ENCODE data around the gene BCLAF1. TPM values are rescaled to one million over a fixed set of nuclear protein-coding genes. Genes with fewer than 3 reads are reported as not detected.

BCLAF1 gene
- total RNA-seq, 4 donors from 2014 or later: 88.7 to 495 (median 174) TPM

- Histone ChIP-seq H3K9me3 (no peaks in the 10 kb centered on the region), H3K4me1 (no peaks in the 10 kb centered on the region), H3K27me3 (no peaks in the 10 kb centered on the region), H3K36me3 (no peaks in the 10 kb centered on the region), H3K4me3 (no peak overlapping the region), H3K27ac (no peak overlapping the region)
- 64 to 83% methylated on average over 4 of the region's 4 CpGs for WGBS, 2 donors (ENCODE audit: low coverage in 1 of 2)
- TF ChIP-seq CTCF (IDR thresholded peaks at IDR 0.05): no peak
- no peak for TF ChIP-seq EP300 (IDR thresholded peaks at IDR 0.05; ENCODE audit: low read depth)
- TF ChIP-seq POLR2A (IDR thresholded peaks at IDR 0.05): no peak
- TF ChIP-seq POLR2AphosphoS5 (IDR thresholded peaks at IDR 0.05): no peak
- no peak for DNase-seq
- intact Hi-C loops (cut with DNase I; ENCODE audit: low total_unique reads): no loop called here
- in situ Hi-C loops (cut with MboI; ENCODE audit: low pct_ligation_motif_present in 1 of 4, low pct_unique_long_range_greater_than_20kb in 1 of 4, low sequenced_read_pairs in 3 of 4): no loop called here
These were observed 54.4 kb downstream of the BCLAF1 start for GRCh38 chr6:136235233-136235564.

GRCh38 chr6:136232701-136233100 lies 56.9 kb downstream of the BCLAF1 start:
- H3K9me3 ChIP-seq: no peaks in the 10 kb centered on the region
- no peak for TF ChIP-seq CTCF (IDR thresholded peaks at IDR 0.05)
- TF ChIP-seq EP300 (IDR thresholded peaks at IDR 0.05; ENCODE audit: low read depth): no peak
- no peak for TF ChIP-seq POLR2AphosphoS5 (IDR thresholded peaks at IDR 0.05)
- no peak for TF ChIP-seq POLR2A (IDR thresholded peaks at IDR 0.05)
- no peak overlapping the region for H3K4me3 ChIP-seq
- intact Hi-C loops (cut with DNase I; ENCODE audit: low total_unique reads): no loop called here
- in situ Hi-C loops (cut with MboI; ENCODE audit: low pct_ligation_motif_present in 1 of 4, low pct_unique_long_range_greater_than_20kb in 1 of 4, low sequenced_read_pairs in 3 of 4): no loop called here
- no peak for DNase-seq
- H3K4me1 ChIP-seq: no peaks in the 10 kb centered on the region
- H3K27ac ChIP-seq: no peak overlapping the region
- H3K27me3 ChIP-seq: no peaks in the 10 kb centered on the region
- WGBS, 2 donors (ENCODE audit: low coverage in 1 of 2): 92 to 94% methylated on average over 1 of the region's 1 CpG
- no peaks in the 10 kb centered on the region for H3K36me3 ChIP-seq

- H3K27me3 ChIP-seq: no peaks in the 10 kb centered on the region
- no peak overlapping the region for H3K27ac ChIP-seq
- DNase-seq: no peak
- TF ChIP-seq CTCF (IDR thresholded peaks at IDR 0.05) (no peak), POLR2AphosphoS5 (IDR thresholded peaks at IDR 0.05) (no peak), POLR2A (IDR thresholded peaks at IDR 0.05) (no peak), EP300 (IDR thresholded peaks at IDR 0.05; ENCODE audit: low read depth) (no peak)
- 95 to 100% methylated on average over 1 to 2 of the region's 2 CpGs for WGBS, 2 donors (ENCODE audit: low coverage in 1 of 2)
- H3K36me3 ChIP-seq: no peaks in the 10 kb centered on the region
- in situ Hi-C loops (cut with MboI; ENCODE audit: low pct_ligation_motif_present in 1 of 4, low pct_unique_long_range_greater_than_20kb in 1 of 4, low sequenced_read_pairs in 3 of 4) (no loop called here), intact Hi-C loops (cut with DNase I; ENCODE audit: low total_unique reads) (no loop called here)
- no peak overlapping the region for H3K4me3 ChIP-seq
- peaks cover 4 to 20% (median 9%) of the 10 kb centered on the region in 4 donors for H3K4me1 ChIP-seq
- H3K9me3 ChIP-seq: no peaks in the 10 kb centered on the region
These were observed 59.3 kb downstream of the BCLAF1 start for GRCh38 chr6:136230219-136230853.

- in situ Hi-C loops (cut with MboI; ENCODE audit: low pct_ligation_motif_present in 1 of 4, low pct_unique_long_range_greater_than_20kb in 1 of 4, low sequenced_read_pairs in 3 of 4): loop anchor here in 2 of 4 donors (10.0 kb wide), 1 partner anchor 694 kb away; no protein-coding TSS in a partner anchor
- intact Hi-C loops (cut with DNase I; ENCODE audit: low total_unique reads): loop anchor here (10.0 kb wide), 2 partner anchors 694 to 724 kb away; no protein-coding TSS in a partner anchor
These were observed 60.8 kb downstream of the BCLAF1 start for GRCh38 chr6:136228814-136229213.

More at GRCh38 chr6:136228814-136229213, 60.8 kb downstream of the BCLAF1 start:
- DNase-seq: no peak
- 69 to 75% methylated on average over 2 of the region's 2 CpGs for WGBS, 2 donors (ENCODE audit: low coverage in 1 of 2)
- Histone ChIP-seq H3K27ac (no peak overlapping the region), H3K4me3 (no peak overlapping the region), H3K36me3 (no peaks in the 10 kb centered on the region), H3K27me3 (no peaks in the 10 kb centered on the region), H3K4me1 (peaks cover 4 to 20% (median 9%) of the 10 kb centered on the region in 4 donors), H3K9me3 (no peaks in the 10 kb centered on the region)
- TF ChIP-seq EP300 (IDR thresholded peaks at IDR 0.05; ENCODE audit: low read depth) (no peak), POLR2A (IDR thresholded peaks at IDR 0.05) (no peak), CTCF (IDR thresholded peaks at IDR 0.05) (no peak), POLR2AphosphoS5 (IDR thresholded peaks at IDR 0.05) (no peak)
